Astrocyte (in vitro differentiated cells and primary cell): Measurements from ENCODE around the gene LHPP. TPM values are rescaled to one million over a fixed set of nuclear protein-coding genes. Genes with fewer than 3 reads are reported as not detected.
A peak's percentile ranks its signal among the peaks of the same experiment; 100 is the strongest.

Experiments used
- DNase-seq: peaks from one replicate; pipeline ENCODE4 v3.0.0-alpha.2; 2010; ENCODE audit warnings: low read depth
- FAIRE-seq: peaks from 2 replicates; lab custom pipeline; 2011; peaks lifted over from hg19 to GRCh38; lab: Jason Lieb, UNC
- H2AFZ ChIP-seq: 2 replicates; pipeline ENCODE4 v1.6.0; 2012; ENCODE audit warnings: low read depth, low read length, inconsistent platforms
- H3K27ac ChIP-seq: 2 replicates; pipeline ENCODE4 v1.5.1; 2011; ENCODE audit warnings: low read depth, low read length, inconsistent platforms
- H3K27me3 ChIP-seq: 2 replicates; pipeline ENCODE4 v1.6.0; 2011; ENCODE audit warnings: low read length, inconsistent platforms; ENCODE audit not compliant: insufficient read depth
- H3K36me3 ChIP-seq: 2 replicates; pipeline ENCODE4 v1.5.1; 2011; ENCODE audit warnings: low read length, inconsistent platforms; ENCODE audit not compliant: insufficient read depth
- H3K4me1 ChIP-seq: 2 replicates; pipeline ENCODE4 v1.5.1; 2011; ENCODE audit warnings: low read length, inconsistent platforms; ENCODE audit not compliant: insufficient read depth
- H3K4me2 ChIP-seq: 2 replicates; pipeline ENCODE4 v1.6.0; 2012; ENCODE audit warnings: low read length, inconsistent platforms
- H3K4me3 ChIP-seq: 2 replicates; pipeline ENCODE4 v1.5.1; 2011; ENCODE audit warnings: low read depth, mild to moderate bottlenecking, low read length, inconsistent platforms; ENCODE audit not compliant: insufficient read depth
- H3K79me2 ChIP-seq: 2 replicates; pipeline ENCODE4 v1.6.0; 2012; ENCODE audit warnings: mild to moderate bottlenecking, low read length, inconsistent platforms; ENCODE audit not compliant: insufficient read depth
- H3K9ac ChIP-seq: 2 replicates; pipeline ENCODE4 v1.6.0; 2012; ENCODE audit warnings: mild to moderate bottlenecking, low read length, inconsistent platforms
- H3K9me3 ChIP-seq: 2 replicates; pipeline ENCODE4 v1.5.1; 2012; ENCODE audit warnings: low read depth, mild to moderate bottlenecking, low read length, inconsistent platforms; ENCODE audit not compliant: insufficient read depth
- H4K20me1 ChIP-seq: 2 replicates; pipeline ENCODE4 v1.6.0; 2012; ENCODE audit warnings: low read length, inconsistent platforms; ENCODE audit not compliant: insufficient read depth
- H3K27ac Mint-ChIP-seq: one replicate; pipeline ENCODE4 v1.8.0; 2021; ENCODE audit warnings: mild to moderate bottlenecking, mixed read lengths; ENCODE audit not compliant: unreplicated experiment
- H3K27me3 Mint-ChIP-seq: one replicate; pipeline ENCODE4 v1.8.0; 2021; ENCODE audit warnings: low read depth, mixed read lengths; ENCODE audit not compliant: unreplicated experiment
- H3K36me3 Mint-ChIP-seq: one replicate; pipeline ENCODE4 v1.8.0; 2021; ENCODE audit warnings: low read depth, mixed read lengths; ENCODE audit not compliant: unreplicated experiment
- H3K4me1 Mint-ChIP-seq: one replicate; pipeline ENCODE4 v1.8.0; 2021; ENCODE audit warnings: low read depth, mixed read lengths; ENCODE audit not compliant: unreplicated experiment
- H3K4me3 Mint-ChIP-seq: one replicate; pipeline ENCODE4 v1.8.0; 2021; ENCODE audit warnings: mild to moderate bottlenecking, moderate library complexity, mixed read lengths; ENCODE audit not compliant: unreplicated experiment
- H3K9me3 Mint-ChIP-seq: one replicate; pipeline ENCODE4 v1.8.0; 2021; ENCODE audit warnings: mild to moderate bottlenecking, mixed read lengths; ENCODE audit not compliant: unreplicated experiment
- EZH2 ChIP-seq: IDR thresholded peaks from 2 replicates; pipeline ENCODE4 v1.6.1; 2012; ENCODE audit warnings: mild to moderate bottlenecking, low read length, inconsistent platforms; ENCODE audit not compliant: insufficient read depth
- total RNA-seq: library from RNA; stranded (reverse); gene quantifications from 2 replicates; pipeline ENCODE4 v1.2.1, GENCODE V29; 2021
- TF ChIP-seq, protein P1 (sequence below): IDR thresholded peaks from 2 replicates; pipeline ENCODE4 v1.5.1; 2011; ENCODE audit warnings: low read depth, mild to moderate bottlenecking, inconsistent platforms, low read length, moderate library complexity; ENCODE audit not compliant: insufficient read depth

LHPP gene
- total RNA-seq, 1 donor from 2014 or later = 6.9 TPM

DNA sequence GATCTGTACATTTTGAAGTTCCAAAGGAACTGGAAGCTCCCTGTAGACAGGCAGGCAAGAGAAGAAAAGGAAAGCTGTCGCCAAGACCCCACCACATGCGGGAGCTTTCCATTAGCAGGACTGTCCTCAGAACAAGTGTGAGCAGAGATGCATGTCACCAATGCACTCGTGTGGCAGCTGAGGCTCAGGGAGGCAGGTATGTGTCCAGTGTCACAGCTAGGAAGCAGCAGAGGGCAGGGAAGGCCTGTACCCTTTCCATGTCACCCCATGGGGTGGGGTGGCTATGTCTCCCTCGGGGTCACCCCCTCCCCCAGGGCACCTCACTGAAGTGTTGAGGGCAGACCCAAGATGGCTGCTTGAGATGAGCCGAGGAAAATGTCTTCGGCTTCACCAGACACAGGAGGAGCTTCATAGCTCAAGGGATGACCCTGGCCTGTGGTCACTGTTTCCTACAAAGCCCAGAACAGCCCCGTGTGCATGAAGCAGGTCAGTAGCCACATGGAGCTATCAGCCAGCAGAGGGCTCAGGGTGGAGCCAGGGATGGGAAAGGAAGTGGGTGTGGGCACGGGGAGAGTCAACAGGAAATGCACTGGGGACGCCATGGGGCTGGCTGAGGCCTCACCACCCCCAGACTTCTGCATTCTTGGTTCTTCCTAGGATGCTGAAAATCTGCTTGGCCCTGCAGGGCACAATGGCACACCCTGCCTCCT is 186.0 kb downstream of the LHPP start:
- Mint-ChIP-seq H3K36me3 (peaks cover 8% of the 10 kb centered on the region), H3K27me3 (peaks cover 3% of the 10 kb centered on the region), H3K4me3 (no peak overlapping the region), H3K9me3 (no peaks in the 10 kb centered on the region), H3K4me1 (peaks cover 38% of the 10 kb centered on the region), H3K27ac (peak overlapping the region; percentile 12)
- peaks cover 12% of the 10 kb centered on the region for H3K79me2 ChIP-seq
- H3K9ac ChIP-seq = no peak overlapping the region
- H2AFZ ChIP-seq = no peak overlapping the region
- no peaks in the 10 kb centered on the region for H3K36me3 ChIP-seq
- no peak for TF ChIP-seq EZH2
- TF ChIP-seq, protein P1, sequence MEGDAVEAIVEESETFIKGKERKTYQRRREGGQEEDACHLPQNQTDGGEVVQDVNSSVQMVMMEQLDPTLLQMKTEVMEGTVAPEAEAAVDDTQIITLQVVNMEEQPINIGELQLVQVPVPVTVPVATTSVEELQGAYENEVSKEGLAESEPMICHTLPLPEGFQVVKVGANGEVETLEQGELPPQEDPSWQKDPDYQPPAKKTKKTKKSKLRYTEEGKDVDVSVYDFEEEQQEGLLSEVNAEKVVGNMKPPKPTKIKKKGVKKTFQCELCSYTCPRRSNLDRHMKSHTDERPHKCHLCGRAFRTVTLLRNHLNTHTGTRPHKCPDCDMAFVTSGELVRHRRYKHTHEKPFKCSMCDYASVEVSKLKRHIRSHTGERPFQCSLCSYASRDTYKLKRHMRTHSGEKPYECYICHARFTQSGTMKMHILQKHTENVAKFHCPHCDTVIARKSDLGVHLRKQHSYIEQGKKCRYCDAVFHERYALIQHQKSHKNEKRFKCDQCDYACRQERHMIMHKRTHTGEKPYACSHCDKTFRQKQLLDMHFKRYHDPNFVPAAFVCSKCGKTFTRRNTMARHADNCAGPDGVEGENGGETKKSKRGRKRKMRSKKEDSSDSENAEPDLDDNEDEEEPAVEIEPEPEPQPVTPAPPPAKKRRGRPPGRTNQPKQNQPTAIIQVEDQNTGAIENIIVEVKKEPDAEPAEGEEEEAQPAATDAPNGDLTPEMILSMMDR = no peak
- H3K4me2 ChIP-seq = no peak overlapping the region
- H3K9me3 ChIP-seq = no peaks in the 10 kb centered on the region
- no peak for DNase-seq
- no peak for FAIRE-seq
- H3K27ac ChIP-seq = no peak overlapping the region
- no peak overlapping the region for H3K4me3 ChIP-seq
- H3K27me3 ChIP-seq = no peaks in the 10 kb centered on the region
- H4K20me1 ChIP-seq = peaks cover 50% of the 10 kb centered on the region
- peaks cover 40% of the 10 kb centered on the region for H3K4me1 ChIP-seq

DNA sequence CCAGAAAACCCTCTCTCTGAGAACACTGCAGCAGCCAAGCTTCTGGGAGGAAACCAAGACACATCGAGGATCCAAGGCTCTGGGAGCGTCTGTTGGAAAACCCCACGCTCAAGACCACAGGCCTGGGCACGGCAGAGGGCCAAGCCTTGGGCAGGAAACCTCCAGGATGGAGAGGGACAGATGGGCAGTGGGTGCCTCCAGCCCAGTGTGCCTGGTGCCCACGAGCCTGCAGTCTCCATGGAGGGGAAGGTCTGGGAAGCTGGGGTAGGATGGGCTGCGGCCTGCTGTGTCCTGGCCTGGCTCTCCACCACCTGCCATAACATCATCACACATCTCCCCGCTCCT is 186.5 kb downstream of the LHPP start:
- no peaks in the 10 kb centered on the region for H3K27me3 ChIP-seq
- Mint-ChIP-seq H3K27ac (peak overlapping the region; percentile 77), H3K27me3 (no peaks in the 10 kb centered on the region), H3K9me3 (no peaks in the 10 kb centered on the region), H3K36me3 (peaks cover 6% of the 10 kb centered on the region), H3K4me1 (peaks cover 38% of the 10 kb centered on the region), H3K4me3 (no peak overlapping the region)
- H4K20me1 ChIP-seq = peaks cover 46% of the 10 kb centered on the region
- FAIRE-seq = no peak
- H3K9me3 ChIP-seq = no peaks in the 10 kb centered on the region
- H3K9ac ChIP-seq = peak overlapping the region; percentile 28
- no peak overlapping the region for H3K27ac ChIP-seq
- peaks cover 12% of the 10 kb centered on the region for H3K79me2 ChIP-seq
- H3K36me3 ChIP-seq = no peaks in the 10 kb centered on the region
- TF ChIP-seq EZH2 = no peak
- TF ChIP-seq, protein P1 = no peak
- no peak for DNase-seq
- no peak overlapping the region for H2AFZ ChIP-seq
- H3K4me2 ChIP-seq = no peak overlapping the region
- H3K4me1 ChIP-seq = peaks cover 40% of the 10 kb centered on the region
- no peak overlapping the region for H3K4me3 ChIP-seq

GRCh38 chr10:124648738-124649137 is 187.1 kb downstream of the LHPP start:
- peaks cover 40% of the 10 kb centered on the region for H3K4me1 ChIP-seq
- peak overlapping the region; percentile 34 for H3K4me2 ChIP-seq
- TF ChIP-seq, protein P1 = no peak
- no peak for TF ChIP-seq EZH2
- no peaks in the 10 kb centered on the region for H3K9me3 ChIP-seq
- no peak overlapping the region for H2AFZ ChIP-seq
- Mint-ChIP-seq H3K4me1 (peaks cover 38% of the 10 kb centered on the region), H3K4me3 (no peak overlapping the region), H3K36me3 (peaks cover 10% of the 10 kb centered on the region), H3K9me3 (no peaks in the 10 kb centered on the region), H3K27ac (peak overlapping the region; percentile 77), H3K27me3 (no peaks in the 10 kb centered on the region)
- peaks cover 43% of the 10 kb centered on the region for H4K20me1 ChIP-seq
- H3K9ac ChIP-seq = peak overlapping the region; percentile 28
- DNase-seq (peak; percentile 82), FAIRE-seq (no peak)
- H3K27me3 ChIP-seq = no peaks in the 10 kb centered on the region
- no peaks in the 10 kb centered on the region for H3K36me3 ChIP-seq
- H3K79me2 ChIP-seq = peaks cover 12% of the 10 kb centered on the region
- H3K4me3 ChIP-seq = no peak overlapping the region
- no peak overlapping the region for H3K27ac ChIP-seq
